D341Med (cell line): ENCODE results near the gene TTC28.
"Not testable (repeated sequence)": the region's sequence is repeated elsewhere in the genome, so short reads cannot be mapped to it uniquely, and the experiment has no call there.

Experiments
- DNase-seq: peaks from one replicate; pipeline ENCODE4 v3.0.0; 2012; ENCODE audit warnings: low spot score

TTC28 gene

GRCh38 chr22:28183078-28183860 lies 496.4 kb downstream of the TTC28 start:
- no peak for DNase-seq

GRCh38 chr22:28180804-28181731 lies 498.6 kb downstream of the TTC28 start:
- DNase-seq, result no peak

- DNase-seq, result no peak
Measured at GRCh38 chr22:28179392-28179791, 500.2 kb downstream of the TTC28 start.

GRCh38 chr22:28175730-28176492 lies 503.7 kb downstream of the TTC28 start:
- DNase-seq, result no peak

GRCh38 chr22:28174509-28174908 lies 505.1 kb downstream of the TTC28 start:
- DNase-seq, result no peak

GRCh38 chr22:28172892-28173670 lies 506.6 kb downstream of the TTC28 start:
- DNase-seq, result no peak

GRCh38 chr22:28171712-28172111 lies 507.9 kb downstream of the TTC28 start:
- DNase-seq, result no peak

- DNase-seq, result no peak
Measured at GRCh38 chr22:28171115-28171514, 508.5 kb downstream of the TTC28 start.

GRCh38 chr22:28169314-28169713 lies 510.3 kb downstream of the TTC28 start:
- DNase-seq, result not testable (repeated sequence)

- no peak for DNase-seq
Measured at GRCh38 chr22:28155808-28156207, 523.8 kb downstream of the TTC28 start.

- no peak for DNase-seq
Measured at GRCh38 chr22:28154861-28155260, 524.8 kb downstream of the TTC28 start.

- peak; percentile 44 for DNase-seq
Measured at GRCh38 chr22:28151151-28151816, 528.4 kb downstream of the TTC28 start.

- no peak for DNase-seq
Measured at GRCh38 chr22:28148816-28149465, 530.7 kb downstream of the TTC28 start.

- DNase-seq, result no peak
Measured at GRCh38 chr22:28147401-28147800, 532.2 kb downstream of the TTC28 start.

GRCh38 chr22:28146401-28147314 lies 533.0 kb downstream of the TTC28 start:
- DNase-seq, result peak; percentile 40

GRCh38 chr22:28143961-28144745 lies 535.5 kb downstream of the TTC28 start:
- DNase-seq, result no peak

GRCh38 chr22:28143241-28143865 lies 536.3 kb downstream of the TTC28 start:
- no peak for DNase-seq

GRCh38 chr22:28142361-28142961 lies 537.2 kb downstream of the TTC28 start:
- no peak for DNase-seq
